RWPE2 (cell line): ENCODE measurements around the gene EIF4E2.

ENCODE experiments used
- ATAC-seq: fragments of 200-7000 bp; cut with Tn5 transposase; 3 replicates; pipeline ENCODE4 v1.9.1; 2021; ENCODE audit warnings: low read depth
- DNase-seq: peaks from one replicate; pipeline ENCODE4 v3.0.0-alpha.2; 2020; ENCODE audit warnings: low spot score
- H3K27ac ChIP-seq: fragments of 450-650 bp; 2 replicates; pipeline ENCODE4 v1.5.1; 2017; ENCODE audit warnings: mild to moderate bottlenecking; ENCODE audit not compliant: poor library complexity, severe bottlenecking
- H3K27me3 ChIP-seq: fragments of 250-450 bp; sonication (Bioruptor Pico); 2 replicates; pipeline ENCODE4 v1.5.1; 2021; ENCODE audit warnings: mild to moderate bottlenecking, moderate library complexity; ENCODE audit not compliant: insufficient read depth, poor library complexity, severe bottlenecking
- H3K36me3 ChIP-seq: fragments of 250-450 bp; sonication (Bioruptor Pico); 2 replicates; pipeline ENCODE4 v1.5.1; 2020; ENCODE audit warnings: low read depth, mild to moderate bottlenecking, moderate library complexity
- H3K4me1 ChIP-seq: fragments of 250-450 bp; sonication (Bioruptor Pico); 2 replicates; pipeline ENCODE4 v1.5.1; 2021; ENCODE audit warnings: mild to moderate bottlenecking, moderate library complexity; ENCODE audit not compliant: insufficient read depth, poor library complexity, severe bottlenecking
- H3K4me3 ChIP-seq: fragments of 250-450 bp; sonication (Bioruptor Pico); 2 replicates; pipeline ENCODE4 v1.5.1; 2021; ENCODE audit warnings: mild to moderate bottlenecking, moderate library complexity; ENCODE audit not compliant: severe bottlenecking
- H3K9me3 ChIP-seq: fragments of 250-450 bp; sonication (Bioruptor Pico); 2 replicates; pipeline ENCODE4 v1.5.1; 2021; ENCODE audit warnings: mild to moderate bottlenecking, moderate library complexity; ENCODE audit not compliant: severe bottlenecking
- CTCF ChIP-seq: fragments of 450-650 bp; IDR thresholded peaks from one replicate; pipeline ENCODE4 v1.5.1; 2017; ENCODE audit warnings: mild to moderate bottlenecking, moderate library complexity; ENCODE audit not compliant: poor library complexity, severe bottlenecking

EIF4E2 gene

GRCh38 chr2:232598293-232598692 lies 47.8 kb downstream of the EIF4E2 start:
- no peak for DNase-seq
- no peak for TF ChIP-seq CTCF

GRCh38 chr2:232600053-232600773 lies 49.7 kb downstream of the EIF4E2 start:
- Histone ChIP-seq H3K27ac (no peak overlapping the region), H3K9me3 (no peaks in the 10 kb centered on the region), H3K36me3 (no peaks in the 10 kb centered on the region), H3K4me1 (no peaks in the 10 kb centered on the region), H3K27me3 (no peaks in the 10 kb centered on the region), H3K4me3 (no peak overlapping the region)
- ATAC-seq = no peak
- DNase-seq = no peak
- TF ChIP-seq CTCF = no peak

More at GRCh38 chr2:232598293-232598692, 47.8 kb downstream of the EIF4E2 start:
- ATAC-seq = no peak
- peaks cover 2% of the 10 kb centered on the region for H3K4me1 ChIP-seq
- no peak overlapping the region for H3K4me3 ChIP-seq
- H3K27me3 ChIP-seq = no peaks in the 10 kb centered on the region
- H3K36me3 ChIP-seq = no peaks in the 10 kb centered on the region
- no peak overlapping the region for H3K27ac ChIP-seq
- no peaks in the 10 kb centered on the region for H3K9me3 ChIP-seq

- no peaks in the 10 kb centered on the region for H3K27me3 ChIP-seq
- H3K4me1 ChIP-seq = no peaks in the 10 kb centered on the region
- no peak overlapping the region for H3K27ac ChIP-seq
- no peak for TF ChIP-seq CTCF
- no peak for DNase-seq
- H3K4me3 ChIP-seq = no peak overlapping the region
- H3K36me3 ChIP-seq = no peaks in the 10 kb centered on the region
- no peak for ATAC-seq
- no peaks in the 10 kb centered on the region for H3K9me3 ChIP-seq
These were observed 52.8 kb downstream of the EIF4E2 start for GRCh38 chr2:232603283-232603682.

- Histone ChIP-seq H3K9me3 (no peaks in the 10 kb centered on the region), H3K36me3 (no peaks in the 10 kb centered on the region), H3K4me3 (no peak overlapping the region), H3K27me3 (no peaks in the 10 kb centered on the region), H3K27ac (no peak overlapping the region), H3K4me1 (no peaks in the 10 kb centered on the region)
- DNase-seq (no peak), ATAC-seq (no peak)
- no peak for TF ChIP-seq CTCF
These were observed 54.0 kb downstream of the EIF4E2 start for GRCh38 chr2:232604535-232604934.

GRCh38 chr2:232607011-232607410 lies 56.5 kb downstream of the EIF4E2 start:
- DNase-seq (no peak), ATAC-seq (no peak)
- Histone ChIP-seq H3K4me1 (peaks cover 7% of the 10 kb centered on the region), H3K9me3 (no peaks in the 10 kb centered on the region), H3K4me3 (no peak overlapping the region), H3K36me3 (no peaks in the 10 kb centered on the region), H3K27ac (no peak overlapping the region), H3K27me3 (no peaks in the 10 kb centered on the region)
- TF ChIP-seq CTCF = no peak
